Uterus (tissue), 2 donors: ENCODE results near the gene UBE2O.

ENCODE experiments used
- CTCF ChIP-seq, 4 experiments: fragments of 200-600 bp in 2 of 4; fragments of 450-650 bp in 2 of 4; sonication (generic) in 2 of 4; IDR thresholded peaks; one replicate each; pipeline ENCODE4 v1.5.1; 2016 to 2019; ENCODE audit warnings: antibody characterized with exemption in 4 of 4, mild to moderate bottlenecking in 2 of 4, moderate library complexity in 1 of 4
- POLR2A ChIP-seq, 2 donors: fragments of 450-650 bp; IDR thresholded peaks; one replicate each; pipeline ENCODE4 v1.6.1; 2016; ENCODE audit warnings: antibody characterized with exemption in 2 of 2, mild to moderate bottlenecking in 1 of 2, moderate library complexity in 1 of 2

GRCh38 chr17:76383546-76384221 is 69.3 kb downstream of the UBE2O start:
- TF ChIP-seq CTCF (IDR thresholded peaks at IDR 0.05) = peak in 3 of 4 experiments; percentile 6 to 28 (median 12)
- TF ChIP-seq POLR2A (IDR thresholded peaks at IDR 0.05) = no peak
